ENCODE data around the gene GRHL3.
A peak's percentile ranks its signal among the peaks of the same experiment; 100 is the strongest.

Gene GRHL3

DNA sequence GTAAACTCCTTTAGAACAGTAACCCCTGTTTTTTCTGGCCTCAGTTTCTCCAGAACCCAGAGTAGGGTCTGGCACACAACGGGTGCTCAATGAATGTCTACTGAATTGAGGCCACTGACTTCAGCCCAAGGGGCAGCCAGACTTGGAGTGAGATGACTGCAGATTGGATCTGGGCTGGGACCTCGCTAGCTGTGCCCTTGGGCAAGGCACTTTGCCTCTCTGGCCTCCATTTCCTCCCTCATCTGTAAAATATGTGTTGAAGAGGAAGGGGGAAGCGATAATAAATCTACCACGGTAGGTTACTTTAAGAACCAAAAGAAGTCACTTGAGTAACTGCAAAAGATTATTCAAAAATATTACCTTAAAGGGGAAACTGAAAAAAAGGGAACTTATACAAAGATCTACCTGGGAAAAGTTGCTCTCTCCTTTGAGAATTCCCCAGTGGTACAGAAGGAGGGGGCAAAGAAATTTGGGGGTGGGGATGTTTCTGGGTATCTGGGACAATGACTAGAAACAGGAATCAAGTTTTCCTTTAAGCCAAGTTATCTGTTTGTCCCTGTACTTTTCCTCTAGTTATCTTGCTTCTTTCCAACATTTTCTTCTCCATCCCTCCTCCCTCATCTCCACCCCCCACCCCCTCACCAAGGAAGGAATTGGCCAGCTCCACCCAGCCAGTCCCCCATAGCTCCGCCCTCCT, 394 bp upstream of the GRHL3 start:
- DNase-seq, result no peak

DNA sequence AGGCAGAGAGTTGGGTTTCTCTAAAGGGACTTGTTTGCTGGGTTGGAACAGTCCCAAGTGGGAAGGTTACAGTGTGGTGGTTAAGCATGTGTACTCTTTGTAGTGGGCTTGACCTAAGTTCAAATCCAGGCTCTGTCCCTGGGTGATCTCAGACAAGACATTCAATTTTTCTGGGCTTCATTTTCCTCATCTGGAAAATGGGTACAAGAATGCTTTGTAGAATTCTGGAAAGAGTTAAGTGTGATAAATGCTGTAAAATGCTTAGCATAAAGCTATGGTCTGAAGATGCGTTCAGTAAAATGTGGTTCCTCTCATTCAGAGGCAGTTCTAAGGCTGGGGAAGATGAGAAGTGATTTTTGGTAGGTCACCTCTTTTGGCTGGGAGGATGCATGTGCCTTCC, 805 bp downstream of the GRHL3 start:
- DNase-seq, result no peak

GRCh38 chr1:24321126-24321525, 2.0 kb downstream of the GRHL3 start:
- DNase-seq, result no peak

DNA sequence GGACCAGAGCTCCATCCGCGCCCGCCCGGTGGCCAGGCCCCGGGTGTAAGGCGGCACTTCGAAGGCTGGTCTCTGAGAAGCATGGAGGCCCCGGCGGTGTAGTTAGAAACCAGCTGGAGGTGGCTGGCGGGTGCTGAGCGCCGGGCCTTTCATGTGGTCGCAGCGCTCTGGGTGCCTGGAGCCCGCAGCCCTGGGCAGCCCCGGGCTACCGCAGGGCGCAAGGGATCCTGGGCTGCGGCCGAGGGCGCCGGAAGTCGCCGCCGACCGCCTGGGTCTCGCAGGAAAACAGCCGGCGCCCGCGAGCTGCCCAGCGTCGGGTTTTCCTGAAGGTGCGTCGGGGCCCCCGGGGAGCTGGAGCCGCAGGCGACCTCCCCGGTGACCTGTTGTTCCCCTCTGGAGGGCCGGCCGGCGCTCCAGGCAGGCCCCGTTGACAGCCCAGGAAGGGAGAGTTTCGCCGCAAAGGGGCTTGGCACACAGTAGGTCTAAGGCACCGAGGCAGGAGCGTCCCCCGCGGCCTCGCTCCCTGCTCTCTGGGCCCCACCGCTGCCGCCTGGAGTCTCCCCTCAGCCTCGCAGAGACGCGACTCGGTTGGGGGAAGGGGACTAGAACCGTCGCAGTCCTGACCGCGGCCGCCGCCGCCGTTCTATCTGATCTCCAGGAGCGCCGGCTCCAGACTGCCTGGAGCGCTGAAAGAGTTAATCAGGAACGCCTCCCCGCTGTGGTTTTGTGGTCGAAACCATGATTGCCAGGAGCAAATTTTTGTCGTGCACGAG, 2.7 kb downstream of the GRHL3 start:
- no peak for DNase-seq

- DNase-seq, result no peak
Measured at GRCh38 chr1:24322470-24323177, 3.5 kb downstream of the GRHL3 start.

DNA sequence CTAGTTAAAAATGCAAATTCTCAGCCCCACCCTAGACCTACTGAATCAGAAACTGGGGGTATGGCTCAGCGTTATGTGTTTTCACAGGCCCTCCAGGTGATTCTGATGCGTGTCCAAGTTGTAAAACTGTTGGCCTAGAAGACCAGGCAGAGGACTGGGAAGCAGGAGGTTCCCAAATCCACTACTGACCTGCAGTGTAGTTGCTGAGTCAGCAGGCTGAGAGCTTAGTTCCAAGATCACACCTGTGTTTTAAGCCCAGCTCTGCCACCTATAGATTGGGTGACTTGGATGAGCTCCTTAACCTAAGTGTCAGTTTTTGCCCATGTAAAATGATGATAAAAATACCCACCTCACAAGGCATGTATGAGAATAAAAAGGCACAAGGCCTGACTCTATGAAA, 4.1 kb downstream of the GRHL3 start:
- no peak for DNase-seq

DNA sequence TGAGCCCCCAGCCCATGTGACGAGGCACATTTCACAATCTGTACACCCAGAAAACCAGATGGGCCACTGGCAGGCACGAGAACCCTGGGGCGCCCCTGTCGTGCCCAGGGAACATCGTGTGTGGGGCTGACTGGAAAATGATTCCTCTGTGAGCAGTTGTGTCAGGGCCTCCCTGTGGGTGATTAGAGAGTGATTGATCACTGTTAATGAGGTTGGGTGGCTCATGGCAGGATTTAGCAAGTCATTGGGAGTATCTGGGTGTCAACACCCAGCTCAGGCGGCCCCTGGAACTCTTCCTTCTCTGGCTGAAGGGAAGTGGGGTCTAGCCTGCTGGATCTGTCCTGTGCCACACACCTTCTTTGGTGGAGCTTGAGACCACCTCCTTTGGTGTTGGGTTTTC, 5.7 kb downstream of the GRHL3 start:
- no peak for DNase-seq

DNA sequence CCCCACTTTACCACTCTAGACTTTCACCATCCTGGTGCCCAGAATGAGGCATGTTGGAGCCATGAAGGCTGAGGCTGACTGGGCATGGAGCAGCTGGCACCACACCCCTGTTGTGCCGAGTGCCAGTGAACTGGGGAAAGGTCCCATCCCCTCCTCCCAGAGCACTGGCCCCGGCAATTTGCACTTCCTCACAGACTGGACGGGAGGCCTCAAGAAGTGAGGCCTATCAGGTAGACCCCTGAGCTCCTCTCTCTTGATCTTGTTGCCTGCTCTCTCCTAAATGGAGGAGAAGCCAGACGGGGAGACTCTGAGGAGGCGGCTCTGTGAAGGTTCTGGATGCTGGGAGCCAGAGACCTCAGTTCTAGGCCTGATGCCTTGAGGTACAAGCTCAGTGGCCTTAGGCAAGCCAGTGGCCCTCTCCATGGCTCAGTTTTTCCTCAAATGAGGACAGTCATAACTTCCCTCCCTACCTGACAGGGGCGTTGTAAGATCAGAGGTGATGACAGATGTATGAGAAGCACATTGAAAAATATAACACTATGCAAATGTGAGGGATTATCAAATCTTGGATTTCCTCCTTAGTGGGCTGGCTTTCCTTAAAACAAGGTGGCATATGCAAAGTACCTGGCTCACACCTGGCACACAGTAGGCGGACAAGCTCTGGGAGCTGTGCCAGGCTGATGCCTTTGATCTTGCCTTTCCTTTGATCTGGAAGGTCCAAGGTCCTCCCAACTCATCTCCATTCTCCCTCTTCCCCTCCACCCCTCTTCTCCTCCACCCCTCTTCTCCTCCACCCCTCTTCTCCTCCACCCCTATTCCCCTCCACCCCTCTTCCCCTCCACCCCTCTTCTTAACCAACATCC, 6.7 kb downstream of the GRHL3 start:
- no peak for DNase-seq

DNA sequence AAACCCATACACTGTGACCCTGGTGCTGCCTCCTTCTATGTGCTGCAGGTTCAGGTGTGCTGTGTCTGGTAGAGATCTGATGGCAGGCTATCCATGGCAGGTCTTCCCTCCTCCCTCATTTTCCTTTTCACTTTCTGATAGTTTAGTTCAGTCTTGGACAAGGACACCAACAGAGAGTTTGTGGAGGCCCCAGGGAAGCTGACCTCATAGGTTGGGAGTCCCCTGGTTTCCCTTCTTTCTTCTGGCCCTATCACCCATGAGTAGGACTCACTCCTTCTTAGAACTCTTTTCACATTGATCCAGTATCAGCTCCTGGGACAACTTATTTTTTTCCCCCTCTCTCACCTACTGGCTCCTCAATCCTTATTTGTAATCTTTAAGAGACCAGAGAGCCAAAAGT, 8.3 kb downstream of the GRHL3 start:
- DNase-seq, result no peak

- no peak for DNase-seq
Measured at GRCh38 chr1:24327891-24328290, 8.7 kb downstream of the GRHL3 start.

DNA sequence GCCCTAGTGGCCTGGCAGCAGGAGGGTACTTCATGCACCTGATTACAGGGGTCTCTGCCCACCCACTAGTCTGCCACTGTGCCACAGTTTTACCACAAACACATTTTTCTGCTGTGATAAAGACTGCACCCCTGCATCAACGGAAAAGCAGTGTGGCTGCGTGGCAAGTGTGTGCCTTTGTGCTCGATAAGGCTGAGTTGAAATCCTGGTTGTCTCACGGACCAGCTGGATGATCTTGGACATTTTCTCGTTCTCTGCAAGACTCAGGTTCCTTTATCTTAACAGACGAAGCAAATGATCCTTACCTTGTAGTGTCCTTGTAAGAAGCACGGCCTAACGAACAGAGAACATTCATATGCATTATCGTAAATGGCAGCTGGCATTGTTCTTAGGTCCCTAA, 10.2 kb downstream of the GRHL3 start:
- no peak for DNase-seq

DNA sequence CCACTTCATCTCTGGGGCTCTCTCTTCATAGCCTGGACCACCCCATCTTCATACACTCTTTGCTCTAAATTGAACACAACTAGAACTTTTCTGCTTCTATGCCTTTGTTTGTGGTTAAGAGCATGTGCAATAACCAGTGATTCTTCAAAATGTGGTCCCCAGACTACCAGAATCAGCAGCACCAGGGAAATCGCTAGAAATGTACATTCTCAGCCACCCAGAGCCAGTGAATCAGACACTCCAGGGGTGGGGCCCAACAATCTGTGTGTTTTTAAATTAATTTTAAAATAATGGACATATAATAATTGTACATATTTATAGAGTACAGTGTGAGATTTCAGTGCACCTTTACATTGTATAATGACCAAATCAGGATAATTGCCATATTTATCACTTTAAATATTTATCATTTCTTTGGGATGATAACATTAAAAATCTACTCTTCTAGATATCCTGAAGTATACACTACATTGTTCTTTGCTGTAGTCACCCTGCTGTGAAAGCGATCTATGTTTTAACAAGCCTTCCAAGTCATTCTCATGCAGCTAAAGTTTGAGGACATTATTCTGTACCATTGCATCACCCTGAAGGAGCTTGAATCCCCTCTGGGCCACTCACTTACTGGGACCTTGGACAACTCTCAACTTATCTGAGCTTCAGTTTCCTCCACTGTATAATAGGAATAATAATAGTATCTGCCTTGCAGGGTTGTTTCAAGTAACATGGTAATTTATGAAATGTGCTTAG, 10.8 kb downstream of the GRHL3 start:
- no peak for DNase-seq

DNA sequence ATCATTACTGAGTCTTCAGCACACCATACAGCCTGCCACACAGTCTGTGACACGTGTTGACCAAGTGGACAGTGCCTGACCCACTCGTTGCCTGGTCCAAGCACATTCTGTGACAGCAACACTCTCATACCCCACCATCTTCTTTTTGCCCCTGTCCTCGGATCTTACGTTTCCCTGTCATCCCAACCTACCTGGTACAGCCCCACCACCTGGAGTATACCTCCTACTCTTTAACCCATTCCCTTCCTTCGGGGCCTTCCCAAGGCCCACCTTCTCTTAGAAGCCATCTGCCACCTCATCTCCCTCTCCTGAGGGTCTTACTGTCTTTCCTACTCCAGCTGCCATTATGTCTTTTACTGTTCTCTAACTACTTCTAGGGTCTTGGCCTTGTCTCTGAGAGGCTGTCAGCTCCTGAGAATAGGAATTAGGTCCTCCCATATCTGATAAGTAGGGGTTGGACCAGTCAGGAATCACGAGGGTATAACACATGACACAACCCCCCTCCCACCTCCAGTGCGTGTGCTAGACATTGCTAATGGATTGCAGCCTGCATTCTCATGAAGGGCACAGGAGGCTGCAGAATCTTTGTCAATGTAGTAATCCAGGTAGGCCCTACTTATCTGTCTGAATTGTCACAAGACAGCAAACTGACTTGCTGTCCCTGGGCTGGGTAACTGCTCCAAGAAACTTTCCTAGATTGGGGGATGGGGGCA, 13.0 kb downstream of the GRHL3 start:
- DNase-seq, result no peak

- DNase-seq, result no peak
Measured at GRCh38 chr1:24336075-24336474, 16.9 kb downstream of the GRHL3 start.

- DNase-seq, result no peak
Measured at GRCh38 chr1:24337455-24337854, 18.3 kb downstream of the GRHL3 start.

DNA sequence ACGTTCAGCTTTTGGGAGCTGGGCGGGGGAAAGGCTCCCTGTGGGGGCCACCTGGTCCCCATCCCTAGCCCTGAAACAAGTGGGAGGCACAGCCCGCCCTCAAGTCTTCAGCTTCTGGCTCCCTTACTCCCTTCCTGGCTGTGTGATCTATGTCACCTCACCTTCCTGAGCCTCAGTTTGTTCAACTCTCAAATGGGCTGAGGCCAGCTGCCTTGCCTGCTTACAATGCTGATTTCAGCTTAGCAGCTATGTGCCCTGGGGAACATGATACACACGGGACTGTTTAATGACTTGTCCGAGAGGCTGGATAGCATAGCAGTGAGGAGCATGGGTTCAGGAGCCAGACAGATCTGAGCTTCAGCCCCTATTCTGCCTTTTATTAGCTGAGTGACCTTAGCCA, 19.3 kb downstream of the GRHL3 start:
- DNase-seq, result no peak

DNA sequence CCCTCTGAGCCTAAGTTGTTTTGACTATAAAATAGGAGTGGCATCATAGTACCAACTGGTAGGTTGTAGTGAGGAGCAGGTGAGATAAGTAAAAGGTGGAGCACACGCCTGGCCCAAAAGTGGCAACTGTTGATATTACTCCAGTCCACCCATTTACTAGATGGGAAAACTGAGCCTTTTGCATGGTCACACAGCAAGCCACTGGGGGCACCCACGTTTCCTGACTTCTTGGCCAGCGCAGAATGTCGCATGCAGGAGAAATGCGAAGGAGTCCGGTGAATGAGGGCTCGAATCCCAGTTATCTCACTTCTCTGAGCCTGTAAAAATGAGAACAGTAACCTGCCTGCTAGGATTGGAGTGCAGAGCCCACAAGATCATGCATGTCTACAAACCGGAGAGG, 20.8 kb downstream of the GRHL3 start:
- DNase-seq, result no peak

DNA sequence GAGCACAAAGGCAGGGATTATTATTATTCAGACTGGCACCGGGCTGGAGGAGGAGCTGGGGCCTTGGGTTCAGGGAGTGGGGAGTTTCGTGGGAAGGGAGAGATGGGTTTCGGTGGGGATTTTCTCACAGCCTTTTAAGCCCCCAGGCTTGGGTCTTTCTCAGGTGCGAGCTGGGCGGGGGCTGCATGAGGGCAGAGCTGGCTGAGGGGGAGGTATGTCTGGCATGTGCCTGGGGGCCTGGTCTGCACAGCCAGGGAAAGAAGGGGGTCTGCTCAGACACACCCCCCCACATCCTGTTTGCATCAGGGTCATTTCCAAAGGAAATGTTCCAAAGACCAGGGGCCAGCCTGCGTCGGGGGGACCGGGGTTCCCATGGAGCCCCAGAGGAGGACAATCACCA, 21.6 kb downstream of the GRHL3 start:
- no peak for DNase-seq

DNA sequence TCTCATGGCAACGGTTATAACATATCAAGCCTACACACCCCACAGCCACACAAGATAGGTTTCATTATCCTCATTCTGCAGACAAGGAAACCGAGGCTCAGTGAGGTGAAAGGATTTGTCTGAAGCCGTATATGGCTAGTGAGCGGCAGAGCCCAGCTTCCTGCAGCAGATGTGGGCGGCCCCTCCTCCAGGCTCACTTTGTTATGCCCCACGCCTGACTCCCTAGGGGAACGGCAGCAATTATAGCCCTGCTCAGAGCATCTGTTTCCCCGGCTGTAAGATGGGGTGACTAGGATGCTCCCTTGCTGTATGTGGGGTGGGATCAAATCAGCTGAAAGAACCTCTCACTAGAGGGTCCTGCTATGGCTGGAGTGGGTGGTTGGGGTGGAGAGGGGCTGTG, 22.1 kb downstream of the GRHL3 start:
- DNase-seq, result no peak

DNA sequence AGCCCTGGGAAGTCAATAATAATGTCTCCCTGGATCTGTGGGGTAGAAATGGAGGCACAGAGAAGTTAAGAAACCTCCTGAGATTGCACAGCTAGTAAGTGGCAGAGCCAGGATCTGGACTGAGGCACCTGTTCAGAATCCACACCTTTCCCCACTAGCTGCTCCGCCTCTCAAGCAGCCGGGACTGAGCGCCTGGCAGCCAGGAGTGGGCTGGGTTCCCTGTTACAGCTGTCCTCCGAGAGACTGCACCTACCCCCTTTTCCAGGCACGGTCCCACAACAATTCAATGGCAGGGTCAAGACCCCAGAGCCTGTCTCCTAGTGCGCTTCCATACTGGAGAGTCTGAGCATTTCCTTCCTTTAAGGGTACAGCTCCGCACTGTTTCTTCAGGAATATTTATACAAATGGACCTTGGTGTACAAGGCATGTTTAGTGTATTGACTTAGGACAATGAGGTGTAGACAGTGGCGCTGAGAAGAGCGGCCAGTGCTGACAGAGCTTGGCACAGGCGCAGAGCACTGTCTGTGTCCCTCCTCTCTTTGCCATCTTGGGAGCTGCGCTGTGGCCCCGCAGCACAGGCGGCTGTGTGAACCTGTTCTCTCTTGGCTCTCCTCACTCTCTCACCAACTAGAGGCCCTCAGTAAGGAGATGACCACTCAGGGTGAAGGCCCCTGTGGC, 24.4 kb downstream of the GRHL3 start:
- DNase-seq, result peak in 1 of 2 experiments; percentile 25

Measured in cerebellar nuclear complex (tissue), 1 donor.